Kasumi-1 (cell line): ENCODE measurements around the gene NDUFB10.
A peak's percentile ranks its signal among the peaks of the same experiment; 100 is the strongest.
"Not testable (repeated sequence)": the region's sequence is repeated elsewhere in the genome, so short reads cannot be mapped to it uniquely, and the experiment has no call there.

ENCODE experiments used
- DNase-seq, 2 experiments: peaks; one replicate each; lab custom pipeline; 2025; lab: John Stamatoyannopoulos, UW

The NDUFB10 gene

DNA sequence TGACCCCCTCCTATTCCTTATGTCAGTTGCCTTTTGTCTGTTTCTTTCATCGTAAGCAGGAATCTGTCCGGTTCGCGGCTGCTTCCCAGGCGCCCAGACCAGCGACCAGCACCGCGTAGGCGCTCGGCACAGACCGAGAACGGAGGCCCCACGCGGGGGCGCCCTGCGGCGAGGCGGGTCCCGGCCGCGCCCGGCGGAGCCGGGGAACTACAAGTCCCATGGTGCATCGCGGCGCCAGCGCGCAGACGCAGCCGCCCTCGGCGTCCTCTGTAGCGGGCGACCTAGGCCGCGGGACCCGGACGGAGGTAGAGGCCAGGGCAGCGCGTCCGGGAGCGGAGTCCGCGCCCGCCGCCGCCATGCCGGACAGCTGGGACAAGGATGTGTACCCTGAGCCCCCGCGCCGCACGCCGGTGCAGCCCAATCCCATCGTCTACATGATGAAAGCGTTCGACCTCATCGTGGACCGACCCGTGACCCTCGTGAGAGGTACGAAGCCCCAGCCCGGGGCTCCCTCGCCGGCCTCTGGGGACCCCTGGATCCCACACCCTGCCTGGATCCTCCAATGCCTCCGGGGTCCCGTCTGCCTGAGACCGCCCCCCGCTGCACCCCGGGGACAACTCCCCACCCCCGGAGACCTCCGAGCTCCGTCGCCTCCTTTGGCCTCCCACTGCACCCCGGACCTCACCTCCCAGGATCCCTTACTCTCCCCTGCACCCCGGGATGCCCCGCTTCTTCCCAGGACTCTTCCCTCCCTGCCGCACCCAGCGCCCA, at the start of gene NDUFB10:
TSS of gene NDUFB10 (plus strand) at position 270 of the 771 bp plus-strand sequence. CDS start at position 357, 87 bp downstream.
- DNase-seq = peak; percentile 30 to 55

DNA sequence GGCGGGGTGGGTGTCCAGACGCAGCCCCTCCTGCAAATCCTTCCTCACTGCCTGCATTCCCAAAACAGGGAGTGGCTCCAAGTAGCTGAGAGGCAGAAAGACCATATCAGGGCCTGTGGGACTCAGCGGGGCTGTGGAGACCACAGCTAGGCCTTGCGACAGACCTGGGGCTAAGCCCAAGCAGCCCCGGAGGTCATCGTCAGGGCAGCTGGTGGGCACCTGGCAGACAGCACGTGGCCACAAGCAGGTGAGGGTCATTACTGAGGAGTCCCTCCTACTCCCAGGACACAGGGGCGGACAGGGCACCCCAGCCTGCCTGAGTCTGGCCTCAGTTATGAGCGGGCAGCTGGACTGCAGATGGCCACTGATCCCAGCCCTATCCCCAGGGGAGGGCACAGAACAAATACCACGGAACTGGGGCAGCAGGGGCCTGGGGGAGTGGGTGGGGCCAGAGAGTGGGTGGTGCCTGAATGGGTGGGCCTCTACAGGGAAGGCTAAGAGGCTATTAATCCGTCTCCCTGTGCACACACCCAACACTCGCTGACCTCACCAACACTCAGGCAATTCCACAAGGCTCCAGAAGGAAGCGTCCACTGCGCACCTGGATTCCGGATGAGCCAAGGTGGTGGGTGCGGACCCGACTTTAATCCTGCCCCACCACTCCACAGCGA, 49.6 kb upstream of the NDUFB10 start:
- no peak for DNase-seq

DNA sequence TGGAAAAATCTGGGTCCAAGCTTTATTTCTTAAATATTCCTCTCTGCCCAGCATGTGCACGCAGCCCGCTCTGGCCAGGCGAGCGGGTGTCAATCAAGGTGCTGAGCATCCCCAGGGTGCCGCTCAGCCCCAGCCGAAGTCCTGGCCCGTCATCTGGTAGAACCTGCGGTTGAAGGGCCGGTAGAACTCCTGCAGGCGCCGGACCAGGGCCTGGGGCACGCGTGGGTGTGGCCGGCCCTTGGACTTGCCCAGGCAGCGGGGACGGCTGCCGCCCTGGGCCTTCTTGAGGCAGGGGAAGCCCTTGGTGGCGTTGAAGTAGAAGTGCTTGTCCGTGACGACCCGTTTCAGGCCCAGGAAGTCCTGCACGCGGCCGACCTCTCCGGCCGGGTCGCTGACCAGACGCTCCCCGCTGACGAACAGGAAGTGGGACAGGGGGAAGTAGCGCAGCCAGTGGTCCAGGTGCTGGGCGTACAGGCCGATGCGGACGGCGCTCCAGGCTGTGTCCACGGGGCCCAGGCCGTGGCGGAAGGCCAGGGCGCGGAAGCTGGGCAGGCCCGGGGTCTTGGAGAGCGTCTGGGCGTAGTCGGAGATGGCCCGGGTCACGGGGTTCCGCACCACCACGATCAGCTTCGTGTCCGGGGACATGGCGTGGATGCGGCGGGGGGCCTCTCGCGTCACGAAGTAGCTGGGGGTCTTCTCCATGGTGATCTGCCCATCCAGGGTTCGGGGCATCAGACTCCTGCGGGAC, 47.7 kb upstream of the NDUFB10 start:
- no peak for DNase-seq

DNA sequence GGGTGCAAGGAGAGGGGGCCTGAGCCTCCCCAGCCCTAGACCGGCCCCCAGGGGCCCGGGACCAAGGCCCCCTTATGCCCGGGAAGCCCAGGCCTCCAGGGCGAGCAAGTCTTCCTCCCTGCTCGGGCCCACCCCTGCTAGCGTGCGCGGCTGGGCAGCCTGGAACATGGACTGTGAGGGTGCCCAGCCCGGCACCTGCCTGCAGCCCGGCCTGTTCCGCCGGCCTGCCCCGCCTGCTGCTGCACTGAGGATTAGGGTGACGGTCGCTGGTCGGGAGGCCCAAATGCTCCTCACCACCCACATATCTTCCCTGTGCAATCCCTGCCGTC, 47.2 kb upstream of the NDUFB10 start:
- DNase-seq = no peak

DNA sequence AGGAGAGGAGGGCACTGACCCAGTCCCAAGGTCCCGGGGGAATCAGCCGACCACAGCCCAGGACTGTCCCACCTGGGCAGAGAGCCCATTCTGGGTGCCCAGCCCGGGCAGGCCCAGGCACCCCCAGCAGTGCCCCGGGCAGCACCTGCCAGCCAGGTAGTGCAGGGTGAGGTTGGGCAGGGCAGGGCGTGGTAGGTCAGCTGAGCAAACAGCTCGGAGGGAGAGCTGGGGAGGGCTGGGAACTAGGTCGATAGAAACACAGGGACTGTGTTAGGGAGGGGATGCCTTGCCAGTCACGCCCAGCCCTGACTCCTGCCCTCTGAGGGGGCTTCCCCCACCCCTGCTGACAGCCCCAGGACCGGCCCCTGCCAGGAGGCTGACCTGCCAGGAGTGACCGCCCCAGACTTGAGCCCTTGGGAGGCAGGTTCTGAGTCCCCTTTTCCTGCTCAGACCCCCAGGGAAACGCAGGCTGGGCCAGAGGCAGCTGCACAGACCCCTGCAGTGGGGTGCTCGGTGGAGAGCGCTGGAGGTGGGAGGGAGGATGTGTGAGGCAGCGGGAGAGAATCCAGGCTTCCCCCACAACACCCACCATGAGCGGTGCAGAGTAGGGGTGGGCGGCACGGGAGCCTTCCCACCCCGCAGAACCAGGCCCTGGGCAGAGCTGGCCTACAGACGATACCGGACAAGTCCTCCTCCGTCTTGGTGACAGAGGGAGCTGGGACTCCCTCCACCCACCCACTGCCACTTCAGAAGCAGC, 45.8 kb upstream of the NDUFB10 start:
- no peak for DNase-seq

DNA sequence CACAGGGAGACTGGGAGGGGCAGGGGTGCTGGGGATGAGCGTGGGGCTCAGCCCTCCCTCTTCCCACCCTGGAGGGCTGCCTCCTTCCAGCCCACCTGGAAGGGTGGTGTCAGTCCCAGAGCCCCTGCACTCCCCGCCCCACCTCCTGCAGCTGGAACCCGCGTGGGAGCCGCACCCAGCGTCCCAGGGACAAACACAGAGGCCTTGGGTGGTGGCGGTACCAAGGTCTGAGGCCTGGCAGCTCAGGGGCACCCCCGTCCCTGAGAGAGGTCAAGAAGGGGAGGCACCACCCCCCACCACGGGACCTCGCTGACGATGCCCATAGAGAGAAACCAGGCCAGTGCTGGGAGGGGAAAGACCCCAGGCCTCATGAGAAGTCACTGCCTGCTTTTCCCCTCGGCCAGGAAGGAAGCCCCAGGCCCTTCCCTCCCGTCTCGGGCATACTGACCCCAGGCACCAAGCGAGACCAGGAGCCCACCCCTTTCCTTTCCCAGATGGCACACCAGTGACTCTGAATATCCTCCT, 45.2 kb upstream of the NDUFB10 start:
- no peak for DNase-seq

DNA sequence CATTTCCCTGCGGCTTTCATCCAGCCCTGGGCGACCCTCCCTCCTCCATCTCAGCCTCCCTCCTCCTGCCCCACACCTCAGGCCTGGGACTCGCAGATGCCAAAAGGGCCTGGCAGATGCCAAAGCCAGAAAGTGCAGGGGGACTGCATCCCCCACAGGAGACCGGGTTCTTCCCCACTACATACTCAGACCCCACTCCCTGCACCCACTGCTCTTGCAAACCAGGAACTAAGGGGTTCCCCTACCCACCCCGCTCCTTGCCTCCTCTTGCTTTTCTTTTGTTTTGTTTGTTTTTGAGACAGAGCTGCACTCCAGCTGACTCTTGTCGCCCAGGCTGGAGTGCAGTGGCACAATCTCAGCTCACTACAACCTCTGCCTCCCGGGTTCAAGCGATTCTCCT, 44.4 kb upstream of the NDUFB10 start:
- no peak for DNase-seq

DNA sequence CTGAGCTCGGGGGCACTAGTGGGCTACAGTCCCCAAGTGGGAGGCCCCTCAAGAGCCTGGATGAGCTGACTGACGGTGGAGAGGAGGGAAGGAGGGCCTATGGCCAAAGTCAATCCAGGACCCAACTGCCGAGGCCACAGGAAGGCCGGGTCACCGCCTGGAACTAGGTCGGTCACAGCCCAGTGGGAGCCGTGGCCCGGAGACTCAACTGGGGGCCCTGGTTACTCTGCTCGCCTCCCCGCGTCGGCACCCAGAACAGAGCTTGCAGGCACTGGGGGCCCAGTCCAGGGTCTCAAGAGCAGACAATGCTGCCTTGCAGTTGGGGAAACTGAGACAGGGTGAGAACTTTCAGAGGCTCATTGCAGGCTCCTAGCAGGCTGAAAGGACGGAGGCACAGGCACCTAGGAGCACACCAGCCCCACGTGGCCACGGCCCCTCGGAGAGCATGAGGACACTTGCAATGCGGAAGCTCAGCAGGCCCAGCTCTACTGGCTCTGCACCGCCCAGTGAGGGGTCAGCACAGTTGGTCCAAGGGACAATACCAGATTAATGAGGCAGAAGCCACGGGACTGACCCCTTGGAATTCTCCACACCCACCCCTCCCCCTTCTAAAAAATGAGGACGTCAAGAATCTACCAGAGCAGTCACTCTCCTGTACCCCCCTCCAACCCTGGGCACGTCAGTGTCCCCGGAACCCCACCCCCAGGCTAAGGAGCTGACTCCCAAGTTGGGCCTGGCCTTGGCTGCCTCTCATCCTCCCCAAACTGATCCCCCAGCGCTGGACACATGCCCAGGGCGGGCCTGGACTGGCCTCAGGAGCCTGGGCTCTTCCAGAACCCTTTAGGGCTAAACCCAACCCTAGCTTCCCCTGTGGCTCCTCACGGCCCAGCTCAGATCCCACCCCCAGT, 43.4 kb upstream of the NDUFB10 start:
- DNase-seq = no peak

DNA sequence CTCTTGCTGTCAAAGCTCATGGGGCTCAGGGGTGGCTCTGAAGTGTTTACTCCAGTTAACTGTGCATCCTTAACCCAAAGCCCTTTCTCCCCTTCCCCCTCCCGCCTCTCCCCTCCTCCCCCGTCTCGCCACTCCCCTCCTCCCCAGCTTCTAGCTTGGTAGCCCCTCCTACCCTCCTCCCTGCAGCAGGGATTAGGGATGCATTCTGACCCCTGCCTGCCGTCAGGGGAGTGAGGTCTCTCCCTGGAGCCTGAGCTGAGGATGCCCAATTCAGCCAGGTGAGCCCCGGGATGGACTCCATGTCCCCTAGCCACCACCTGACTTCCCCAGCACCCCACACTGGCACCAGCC, 42.7 kb upstream of the NDUFB10 start:
- DNase-seq = no peak

DNA sequence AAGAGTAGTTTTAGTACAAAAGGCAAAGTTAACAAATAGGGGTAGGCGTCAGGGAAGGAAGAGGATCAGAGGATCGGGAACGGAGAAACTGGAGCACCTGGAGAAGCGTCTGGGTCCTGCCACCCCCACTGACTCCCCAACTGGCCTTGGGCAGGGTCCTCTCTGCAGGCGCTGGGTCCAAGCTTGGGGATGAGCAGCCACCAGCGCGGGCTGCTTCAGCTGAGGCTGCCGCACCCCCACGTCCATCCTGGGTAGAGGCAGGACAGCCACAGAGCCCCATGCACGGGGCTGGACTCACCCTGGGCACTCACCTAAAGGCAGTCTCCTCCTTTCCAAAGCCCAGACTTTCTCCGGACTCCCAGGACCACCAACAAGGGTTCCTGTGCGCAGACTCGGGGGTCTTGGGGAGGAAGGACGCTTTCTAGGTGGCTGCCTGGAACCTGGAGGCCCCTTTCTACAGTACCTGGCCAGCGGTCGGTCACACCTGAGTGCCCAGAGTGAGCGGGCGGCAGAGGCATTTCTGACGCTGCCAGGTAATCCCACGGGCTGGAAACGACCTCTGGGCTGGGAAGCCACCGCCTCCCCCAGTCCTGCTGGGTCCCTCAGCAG, 42.2 kb upstream of the NDUFB10 start:
- no peak for DNase-seq

DNA sequence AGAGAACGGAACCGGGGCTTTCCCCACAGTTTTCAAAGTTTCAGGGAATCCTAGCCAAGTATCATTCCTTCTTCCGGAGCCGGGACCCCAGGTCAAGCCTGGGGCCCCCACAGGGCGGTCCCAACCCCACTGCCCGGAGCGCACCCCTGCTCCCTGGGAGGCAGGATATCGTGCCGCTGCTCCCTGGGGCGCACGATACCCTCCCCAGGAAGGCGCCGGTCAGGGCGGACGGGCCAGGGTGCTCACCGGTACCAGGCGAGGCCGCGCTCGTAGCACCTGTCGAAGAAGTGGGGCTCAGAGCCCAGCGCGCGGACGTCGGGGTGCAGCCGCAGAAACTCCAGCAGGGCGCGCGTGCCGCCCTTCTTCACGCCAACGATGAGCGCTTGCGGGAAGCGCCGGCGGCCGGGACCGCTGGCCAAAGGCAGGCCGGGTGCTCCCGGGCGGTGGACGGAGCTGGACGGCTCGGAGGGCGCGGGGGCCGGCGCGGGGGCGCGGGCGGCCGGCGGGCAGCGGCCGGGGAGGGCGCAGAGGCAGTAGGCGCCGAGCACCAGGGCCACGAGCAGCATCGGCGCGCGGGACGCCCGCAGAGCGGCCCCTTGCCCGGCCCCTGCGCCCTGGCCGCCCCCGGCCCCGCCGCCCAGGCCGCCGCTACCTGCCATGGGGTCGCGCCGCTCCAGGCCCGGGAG, 41.5 kb upstream of the NDUFB10 start:
- no peak for DNase-seq

DNA sequence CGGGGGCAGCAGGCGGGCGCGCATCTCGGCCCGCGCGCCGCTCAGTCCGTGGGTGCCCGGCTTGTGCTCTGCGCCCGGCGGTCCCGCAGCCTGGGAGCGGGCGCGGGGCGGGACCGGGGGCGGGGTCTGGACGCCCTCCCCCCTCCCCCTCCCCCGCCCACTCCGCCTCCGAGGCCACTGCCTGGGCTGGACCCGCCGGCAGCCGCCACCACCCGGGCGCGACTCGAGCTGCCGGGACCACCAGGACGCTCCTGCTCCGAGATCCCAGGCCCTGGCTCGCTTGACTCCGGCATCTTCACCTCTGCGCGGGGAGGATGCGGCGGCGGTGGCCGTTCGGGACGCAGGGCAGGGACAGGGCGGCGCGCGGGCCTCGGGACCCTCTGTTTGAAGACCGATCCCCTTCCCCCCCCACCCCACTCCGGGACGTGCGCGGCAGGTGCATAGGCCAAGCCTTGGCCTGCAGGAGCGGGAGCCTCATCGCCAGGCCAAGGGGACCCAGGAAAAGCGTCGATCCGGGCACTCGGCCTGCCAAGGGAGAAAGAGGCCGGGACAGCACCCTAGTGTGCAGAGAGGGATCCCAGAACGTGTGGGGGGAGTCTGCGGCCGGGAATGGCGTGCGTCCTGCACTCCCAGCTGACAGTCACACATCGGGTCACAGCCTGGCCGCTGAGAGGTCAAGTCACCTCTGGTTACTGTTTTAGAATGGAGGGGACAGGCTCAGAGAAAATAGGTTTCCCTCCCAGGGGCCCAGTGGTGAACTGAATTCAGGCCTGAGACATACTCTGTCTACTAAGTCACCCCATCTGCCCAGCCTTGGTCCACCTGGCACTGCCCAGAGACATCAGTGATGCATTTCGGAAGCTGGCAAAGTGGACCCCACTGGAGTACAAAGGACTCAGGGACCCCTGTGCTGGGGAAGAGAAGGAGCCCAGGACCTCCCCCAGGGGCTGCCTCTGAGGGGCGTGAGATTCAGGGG, 40.7 kb upstream of the NDUFB10 start, which contains the start of gene HS3ST6:
TSS of gene HS3ST6 (minus strand) at position 65 of the 976 bp plus-strand sequence. CDS start 92 bp downstream, outside the sequence.
- no peak for DNase-seq

DNA sequence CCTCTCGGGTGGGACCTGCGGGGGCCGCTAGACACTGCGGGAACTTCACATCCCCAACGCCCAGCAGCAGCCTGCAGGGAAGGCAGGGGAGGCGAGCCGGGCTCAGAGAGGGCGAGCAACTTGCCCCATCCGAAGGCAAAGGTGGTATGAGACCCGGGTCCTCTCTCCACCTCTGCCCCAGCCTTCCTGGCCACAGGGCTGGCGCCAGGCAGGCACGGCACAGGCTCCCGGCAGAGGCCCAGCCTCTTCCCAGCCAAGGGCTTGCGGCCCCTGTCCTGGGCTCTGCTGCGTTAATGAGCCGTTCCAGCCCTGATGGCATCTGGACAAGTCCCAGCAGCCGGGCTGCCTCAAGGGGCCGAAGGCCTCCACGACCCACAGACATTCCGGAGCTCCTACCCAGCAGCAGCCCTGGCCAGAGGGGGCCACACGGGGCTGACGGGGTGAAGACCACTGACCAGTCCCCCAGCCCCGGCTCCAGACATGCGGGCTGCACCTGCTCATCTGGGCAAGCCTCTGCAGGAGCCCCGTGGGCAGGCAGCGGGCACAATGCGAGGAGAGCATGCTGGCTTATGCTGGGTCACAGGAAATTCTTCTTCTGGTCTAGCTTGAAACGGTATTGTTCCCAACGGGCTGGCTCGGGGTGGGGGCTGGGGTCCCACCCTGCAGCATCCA, 39.9 kb upstream of the NDUFB10 start:
- DNase-seq = no peak

DNA sequence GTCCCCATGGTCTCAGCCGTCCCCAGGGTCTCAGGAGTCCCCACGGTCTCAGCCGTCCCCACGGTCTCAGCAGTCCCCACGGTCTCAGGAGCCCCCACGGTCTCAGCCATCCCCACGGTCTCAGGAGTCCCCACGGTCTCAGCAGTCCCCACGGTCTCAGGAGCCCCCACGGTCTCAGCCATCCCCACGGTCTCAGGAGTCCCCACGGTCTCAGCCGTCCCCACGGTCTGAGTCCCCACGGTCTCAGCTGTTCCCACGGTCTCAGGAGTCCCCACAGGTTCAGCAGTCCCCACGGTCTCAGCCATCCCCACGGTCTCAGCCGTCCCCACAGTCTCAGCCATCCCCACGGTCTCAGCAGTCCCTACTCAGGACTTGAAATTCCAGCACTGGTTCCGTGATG, 39.2 kb upstream of the NDUFB10 start:
- not testable (repeated sequence) for DNase-seq

DNA sequence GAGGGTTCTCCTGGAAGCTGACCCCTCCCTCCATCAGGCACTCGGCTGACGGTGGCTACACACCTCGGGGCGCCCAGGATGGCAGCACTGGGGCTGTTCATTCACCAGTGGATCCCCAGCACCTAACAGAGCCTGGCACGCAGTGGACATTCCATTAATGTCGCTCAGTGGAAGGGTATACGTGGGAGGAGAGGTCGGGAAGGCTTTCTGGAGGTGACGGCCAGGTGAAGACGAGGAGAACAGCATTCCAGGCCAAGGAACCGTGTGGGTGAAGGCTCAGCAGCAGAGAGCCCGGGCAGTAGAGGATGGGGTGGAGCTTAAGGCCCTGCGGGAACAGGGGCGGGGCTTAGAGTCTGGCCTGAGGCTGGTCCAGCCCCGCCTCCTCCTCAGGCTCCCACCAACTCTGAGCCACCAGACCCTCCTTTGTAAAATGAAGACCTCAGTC, 38.6 kb upstream of the NDUFB10 start:
- DNase-seq = no peak

DNA sequence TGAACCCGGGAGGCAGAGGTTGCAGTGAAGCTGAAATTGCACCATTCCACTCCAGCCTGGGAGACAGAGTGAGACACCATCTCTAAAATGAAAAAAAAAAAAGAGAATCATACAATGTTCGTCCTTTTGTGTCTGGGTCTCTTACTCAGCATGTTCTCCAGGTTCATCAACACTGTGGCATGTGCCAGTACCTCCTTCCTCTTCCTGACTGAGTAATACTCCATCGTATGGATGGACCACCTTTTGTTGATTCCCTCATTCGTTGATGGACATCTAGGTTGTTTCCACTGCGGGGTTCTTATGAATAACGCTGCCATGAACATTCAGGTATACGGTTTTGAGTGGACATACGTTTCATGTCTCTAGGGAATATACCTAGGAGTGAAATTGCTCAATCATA, 37.0 kb upstream of the NDUFB10 start:
- no peak for DNase-seq

DNA sequence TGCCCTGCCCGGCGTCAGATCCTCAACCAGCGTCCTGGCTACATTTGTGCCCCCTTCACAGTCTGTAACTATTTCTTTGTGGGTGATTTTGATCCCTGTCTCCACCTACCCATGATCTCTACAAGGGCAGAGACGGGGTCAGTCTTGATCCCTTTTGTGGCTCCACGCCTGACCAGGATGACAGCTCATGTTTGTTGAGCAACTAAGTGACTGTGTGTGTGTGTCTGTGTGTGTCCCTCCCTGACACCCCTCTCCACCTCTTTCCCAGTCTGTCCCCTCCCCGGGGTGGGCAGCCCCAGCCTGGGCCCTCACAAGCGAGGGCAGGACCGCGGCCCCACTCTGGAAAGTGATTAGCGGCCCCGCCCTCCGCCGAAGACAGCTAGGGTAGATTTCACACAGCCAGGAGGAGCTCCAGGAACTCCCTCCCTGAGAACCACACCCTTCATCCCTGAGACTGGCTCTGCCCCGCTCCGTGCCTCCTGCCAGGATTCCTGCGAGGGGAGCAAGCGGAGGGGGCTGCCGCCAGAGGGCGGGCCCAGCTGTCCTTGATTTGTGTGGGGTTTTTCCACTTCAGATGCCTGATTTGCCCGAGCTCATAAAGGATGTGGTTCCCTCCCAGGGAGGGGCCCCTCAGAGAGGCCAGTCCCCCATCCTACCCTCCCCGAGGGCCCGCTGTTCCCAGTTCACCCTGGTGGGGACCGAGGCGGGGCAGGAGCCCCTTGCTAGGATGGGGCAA, 35.9 kb upstream of the NDUFB10 start:
- DNase-seq = no peak
